ENCODE results near the gene WFDC6. TPM values are rescaled to one million over a fixed set of nuclear protein-coding genes. Genes with fewer than 3 reads are reported as not detected.

WFDC6 gene
- not detected in 2 replicates for total RNA-seq

GRCh38 chr20:45539382-45539781 lies at the start of gene WFDC6:
TSS of gene WFDC6 (minus strand) at chr20:45539482. CDS start at chr20:45539407, 75 bp downstream.

DNA sequence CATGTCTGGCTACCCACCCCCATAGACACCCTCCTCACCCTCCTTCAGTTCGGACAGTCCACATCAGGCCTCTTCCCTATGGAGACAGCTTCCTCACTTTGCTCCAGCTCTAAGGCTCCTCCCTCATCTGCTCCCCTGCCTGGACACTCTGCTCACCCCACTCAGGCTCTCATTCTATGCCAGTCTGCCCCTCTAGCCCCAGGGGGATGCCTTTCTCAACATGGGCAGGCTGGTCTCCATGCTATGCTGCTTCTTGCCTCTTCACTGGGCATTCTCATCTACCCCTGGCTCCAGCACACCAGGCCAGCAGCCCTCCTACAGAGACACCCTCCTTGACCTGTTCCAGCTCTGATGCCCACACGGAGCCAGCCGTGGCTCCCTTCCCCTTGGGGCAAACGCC lies 39.9 kb upstream of the WFDC6 start, which contains the start of gene WFDC8:
WFDC8 (minus strand) TSS at position 101 of the 400 bp plus-strand sequence; CDS start at position 64, 37 bp downstream.

GRCh38 chr20:45547206-45547770 lies 8.0 kb upstream of the WFDC6 start, which contains the start of gene EPPIN:
TSS of gene EPPIN (minus strand) at chr20:45547401. CDS start at chr20:45547357, 44 bp downstream.

DNA sequence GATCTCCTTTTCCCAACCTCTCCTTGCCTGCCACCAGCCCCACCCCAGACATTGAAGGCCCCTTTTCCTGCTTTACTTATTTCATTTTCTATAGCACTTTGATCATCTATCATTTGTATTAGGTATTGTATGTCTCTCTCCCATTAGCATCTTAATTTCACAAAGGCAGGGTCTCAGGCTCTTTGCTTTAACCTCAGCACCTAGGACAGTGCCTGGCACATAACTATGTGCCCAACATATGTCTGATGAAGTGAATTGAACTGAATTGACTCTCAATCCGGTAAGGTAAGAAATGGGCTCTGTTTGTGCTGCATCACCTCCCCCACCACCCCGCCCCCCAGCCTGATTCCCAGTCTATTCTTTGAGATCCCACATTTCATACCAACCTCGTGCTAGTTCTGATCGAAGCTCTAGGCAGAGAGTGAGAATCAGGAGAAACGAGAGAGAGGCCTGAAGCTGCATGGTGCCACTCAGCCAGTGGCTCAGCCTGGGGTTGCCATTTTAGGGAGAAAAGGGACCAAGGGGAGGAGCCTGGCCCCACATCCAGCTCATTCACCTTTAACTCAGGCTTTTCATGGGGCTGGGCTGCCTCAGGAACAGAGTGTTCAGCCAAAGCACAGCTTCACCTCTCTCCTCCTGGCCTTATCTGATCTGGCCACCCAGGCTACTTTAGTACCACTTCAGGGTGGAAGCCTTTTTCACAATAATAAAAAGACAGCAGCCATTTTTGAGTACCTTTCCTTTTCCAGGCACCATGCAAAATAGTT lies 24.0 kb downstream of the WFDC6 start, which contains the start of gene SPINT3:
SPINT3 (minus strand) TSS at position 476 of the 767 bp plus-strand sequence; CDS start at position 462, 14 bp downstream.

Other genes with a start within 250 kb of the WFDC6 start
- not detected in 2 replicates for gene RBPJL, start 232.6 kb downstream of the WFDC6 start, total RNA-seq
- not detected in 2 replicates for gene MATN4, start 231.2 kb downstream of the WFDC6 start, total RNA-seq
- gene SDC4, start 191.1 kb downstream of the WFDC6 start, total RNA-seq, result 162 and 261 TPM in 2 replicates
- 18.9 and 20.5 TPM in 2 replicates for gene SYS1, start 176.3 kb downstream of the WFDC6 start, total RNA-seq
- not detected in 2 replicates for gene TP53TG5, start 161.2 kb downstream of the WFDC6 start, total RNA-seq
- gene DBNDD2, start 131.2 kb downstream of the WFDC6 start, total RNA-seq, result 35.7 and 41.2 TPM in 2 replicates
- gene PIGT, start 123.3 kb downstream of the WFDC6 start, total RNA-seq, result 55.9 and 68.6 TPM in 2 replicates
- not detected in 2 replicates for gene WFDC2, start 69.7 kb downstream of the WFDC6 start, total RNA-seq
- not detected in 2 replicates for gene SPINT3, start 23.9 kb downstream of the WFDC6 start, total RNA-seq
- gene EPPIN, start 7.9 kb upstream of the WFDC6 start, total RNA-seq, result not detected in 2 replicates
- not detected in 2 replicates for gene WFDC8, start 39.8 kb upstream of the WFDC6 start, total RNA-seq
- gene WFDC10A, start 90.3 kb upstream of the WFDC6 start, total RNA-seq, result not detected in 2 replicates
- not detected in 2 replicates for gene WFDC9, start 91.8 kb upstream of the WFDC6 start, total RNA-seq
- not detected in 2 replicates for gene WFDC11, start 130.8 kb upstream of the WFDC6 start, total RNA-seq
- not detected in 2 replicates for gene WFDC13, start 162.6 kb upstream of the WFDC6 start, total RNA-seq
- gene WFDC10B, start 165.5 kb upstream of the WFDC6 start, total RNA-seq, result not detected in 2 replicates
- gene SPINT4, start 182.9 kb upstream of the WFDC6 start, total RNA-seq, result not detected in 2 replicates